Tongue (tissue), 2 donors: ENCODE data around the gene USP17L18. TPM values are rescaled to one million over a fixed set of nuclear protein-coding genes. Genes with fewer than 3 reads are reported as not detected.
"Not testable (repeated sequence)": the region's sequence is repeated elsewhere in the genome, so short reads cannot be mapped to it uniquely, and the experiment has no call there.

ENCODE experiments used
- DNase-seq: peaks from one replicate; pipeline ENCODE4 v3.0.0-alpha.2; 2015
- total RNA-seq: library from RNA; depleted of rRNA; stranded (reverse); fragments of >200 nt; gene quantifications from one replicate; pipeline ENCODE4 v1.2.3, GENCODE V29; 2014

Gene USP17L18, protein sequence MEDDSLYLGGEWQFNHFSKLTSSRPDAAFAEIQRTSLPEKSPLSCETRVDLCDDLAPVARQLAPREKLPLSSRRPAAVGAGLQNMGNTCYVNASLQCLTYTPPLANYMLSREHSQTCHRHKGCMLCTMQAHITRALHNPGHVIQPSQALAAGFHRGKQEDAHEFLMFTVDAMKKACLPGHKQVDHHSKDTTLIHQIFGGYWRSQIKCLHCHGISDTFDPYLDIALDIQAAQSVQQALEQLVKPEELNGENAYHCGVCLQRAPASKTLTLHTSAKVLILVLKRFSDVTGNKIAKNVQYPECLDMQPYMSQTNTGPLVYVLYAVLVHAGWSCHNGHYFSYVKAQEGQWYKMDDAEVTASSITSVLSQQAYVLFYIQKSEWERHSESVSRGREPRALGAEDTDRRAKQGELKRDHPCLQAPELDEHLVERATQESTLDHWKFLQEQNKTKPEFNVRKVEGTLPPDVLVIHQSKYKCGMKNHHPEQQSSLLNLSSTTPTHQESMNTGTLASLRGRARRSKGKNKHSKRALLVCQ
- total RNA-seq: not detected

DNA sequence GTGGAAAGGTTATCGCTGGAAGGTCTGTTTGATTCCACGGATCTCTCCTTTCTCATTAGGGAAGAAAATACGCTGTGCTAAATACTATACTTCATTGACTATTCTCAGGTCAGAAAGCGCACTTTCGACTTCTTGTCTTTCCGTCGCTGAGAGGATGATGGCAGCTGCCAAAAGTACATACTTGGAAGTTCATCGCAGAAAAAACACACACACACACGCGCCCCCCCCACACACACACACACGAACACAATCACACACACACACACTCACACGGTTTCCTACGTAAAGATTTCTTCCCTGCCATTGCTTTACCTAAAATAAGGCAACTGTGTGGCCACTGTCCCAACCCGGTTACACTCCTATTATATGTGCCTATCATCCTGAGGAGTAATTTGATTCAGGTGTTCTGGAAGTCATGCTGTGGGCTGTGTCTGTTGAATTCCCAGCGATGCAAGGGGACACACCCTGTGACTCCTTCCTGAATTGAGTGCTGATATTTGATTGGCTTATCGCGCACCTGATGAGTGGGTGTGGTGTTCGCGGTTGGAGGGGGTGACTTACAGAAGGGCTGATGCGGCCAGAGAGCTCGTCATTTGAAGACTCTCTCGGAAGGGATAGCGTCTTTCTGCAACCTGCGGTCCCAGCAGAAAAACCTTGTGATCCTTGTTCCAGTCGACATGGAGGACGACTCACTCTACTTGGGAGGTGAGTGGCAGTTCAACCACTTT, at the start of gene USP17L18:
TSS of gene USP17L18 (plus strand) at position 678 of the 728 bp plus-strand sequence. CDS start at position 678, 0 bp downstream.
- DNase-seq: peak; percentile 0

- DNase-seq: not testable (repeated sequence)
These were observed 38.1 kb upstream of the USP17L18 start, which contains the start of gene USP17L10 for GRCh38 chr4:9210357-9210756. Gene USP17L10 (plus strand): TSS chr4:9210657. CDS start chr4:9210657, 0 bp downstream.

- DNase-seq: not testable (repeated sequence)
These were observed 33.7 kb upstream of the USP17L18 start for GRCh38 chr4:9214701-9215100.

DNA sequence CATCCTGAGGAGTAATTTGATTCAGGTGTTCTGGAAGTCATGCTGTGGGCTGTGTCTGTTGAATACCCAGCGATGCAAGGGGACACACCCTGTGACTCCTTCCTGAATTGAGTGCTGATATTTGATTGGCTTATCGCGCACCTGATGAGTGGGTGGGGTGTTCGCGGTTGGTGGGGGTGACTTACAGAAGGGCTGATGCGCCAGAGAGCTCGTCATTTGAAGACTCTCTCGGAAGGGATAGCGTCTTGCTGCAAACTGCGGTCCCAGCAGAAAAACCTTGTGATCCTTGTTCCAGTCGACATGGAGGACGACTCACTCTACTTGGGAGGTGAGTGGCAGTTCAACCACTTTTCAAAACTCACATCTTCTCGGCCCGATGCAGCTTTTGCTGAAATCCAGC, 33.3 kb upstream of the USP17L18 start, which contains the start of gene USP17L11:
TSS of gene USP17L11 (plus strand) at position 301 of the 400 bp plus-strand sequence. CDS start at position 301, 0 bp downstream.
- DNase-seq: not testable (repeated sequence)

- not testable (repeated sequence) for DNase-seq
These were observed 28.6 kb upstream of the USP17L18 start, which contains the start of gene USP17L12 for GRCh38 chr4:9219852-9220251. Gene USP17L12 (plus strand): TSS chr4:9220152. CDS start chr4:9220152, 0 bp downstream.

DNA sequence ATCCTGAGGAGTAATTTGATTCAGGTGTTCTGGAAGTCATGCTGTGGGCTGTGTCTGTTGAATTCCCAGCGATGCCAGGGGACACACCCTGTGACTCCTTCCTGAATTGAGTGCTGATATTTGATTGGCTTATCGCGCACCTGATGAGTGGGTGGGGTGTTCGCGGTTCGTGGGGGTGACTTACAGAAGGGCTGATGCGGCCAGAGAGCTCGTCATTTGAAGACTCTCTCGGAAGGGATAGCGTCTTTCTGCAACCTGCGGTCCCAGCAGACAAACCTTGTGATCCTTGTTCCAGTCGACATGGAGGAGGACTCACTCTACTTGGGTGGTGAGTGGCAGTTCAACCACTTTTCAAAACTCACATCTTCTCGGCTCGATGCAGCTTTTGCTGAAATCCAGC, 23.8 kb upstream of the USP17L18 start, which contains the start of gene USP17L13:
TSS of gene USP17L13 (plus strand) at position 301 of the 400 bp plus-strand sequence. CDS start at position 301, 0 bp downstream.
- not testable (repeated sequence) for DNase-seq

GRCh38 chr4:9230249-9230648, 18.2 kb upstream of the USP17L18 start:
- not testable (repeated sequence) for DNase-seq

DNA sequence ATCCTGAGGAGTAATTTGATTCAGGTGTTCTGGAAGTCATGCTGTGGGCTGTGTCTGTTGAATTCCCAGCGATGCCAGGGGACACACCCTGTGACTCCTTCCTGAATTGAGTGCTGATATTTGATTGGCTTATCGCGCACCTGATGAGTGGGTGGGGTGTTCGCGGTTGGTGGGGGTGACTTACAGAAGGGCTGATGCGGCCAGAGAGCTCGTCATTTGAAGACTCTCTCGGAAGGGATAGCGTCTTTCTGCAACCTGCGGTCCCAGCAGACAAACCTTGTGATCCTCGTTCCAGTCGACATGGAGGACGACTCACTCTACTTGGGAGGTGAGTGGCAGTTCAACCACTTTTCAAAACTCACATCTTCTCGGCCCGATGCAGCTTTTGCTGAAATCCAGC, 14.3 kb upstream of the USP17L18 start, which contains the start of gene USP17L15:
TSS of gene USP17L15 (plus strand) at position 301 of the 400 bp plus-strand sequence. CDS start at position 301, 0 bp downstream.
- not testable (repeated sequence) for DNase-seq

GRCh38 chr4:9238461-9238860, 10.0 kb upstream of the USP17L18 start:
- peak; percentile 0 for DNase-seq

GRCh38 chr4:9243579-9243978, 4.9 kb upstream of the USP17L18 start, which contains the start of gene USP17L17:
Gene USP17L17 (plus strand): TSS chr4:9243879. CDS start chr4:9243879, 0 bp downstream.
- not testable (repeated sequence) for DNase-seq

GRCh38 chr4:9253078-9253477, 4.6 kb downstream of the USP17L18 start, which contains the start of gene USP17L19:
Gene USP17L19 (plus strand): TSS chr4:9253378. CDS start chr4:9253378, 0 bp downstream.
- not testable (repeated sequence) for DNase-seq

- DNase-seq: not testable (repeated sequence)
These were observed 9.4 kb downstream of the USP17L18 start, which contains the start of gene USP17L20 for GRCh38 chr4:9257824-9258223. Gene USP17L20 (plus strand): TSS chr4:9258124. CDS start chr4:9258124, 0 bp downstream.

- not testable (repeated sequence) for DNase-seq
These were observed 14.1 kb downstream of the USP17L18 start, which contains the start of gene USP17L21 for GRCh38 chr4:9262572-9262971. Gene USP17L21 (plus strand): TSS chr4:9262872. CDS start chr4:9262872, 0 bp downstream.

DNA sequence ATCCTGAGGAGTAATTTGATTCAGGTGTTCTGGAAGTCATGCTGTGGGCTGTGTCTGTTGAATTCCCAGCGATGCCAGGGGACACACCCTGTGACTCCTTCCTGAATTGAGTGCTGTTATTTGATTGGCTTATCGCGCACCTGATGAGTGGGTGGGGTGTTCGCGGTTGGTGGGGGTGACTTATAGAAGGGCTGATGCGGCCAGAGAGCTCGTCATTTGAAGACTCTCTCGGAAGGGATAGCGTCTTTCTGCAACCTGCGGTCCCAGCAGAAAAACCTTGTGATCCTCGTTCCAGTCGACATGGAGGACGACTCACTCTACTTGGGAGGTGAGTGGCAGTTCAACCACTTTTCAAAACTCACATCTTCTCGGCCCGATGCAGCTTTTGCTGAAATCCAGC, 18.9 kb downstream of the USP17L18 start, which contains the start of gene USP17L22:
TSS of gene USP17L22 (plus strand) at position 301 of the 400 bp plus-strand sequence. CDS start at position 301, 0 bp downstream.
- not testable (repeated sequence) for DNase-seq

- not testable (repeated sequence) for DNase-seq
These were observed 23.3 kb downstream of the USP17L18 start for GRCh38 chr4:9271719-9272118.

Other genes starting within 250 kb of the USP17L18 start
- not detected for gene FAM90A26, start 78.2 kb upstream of the USP17L18 start, total RNA-seq
- gene USP17L10, start 38.0 kb upstream of the USP17L18 start, total RNA-seq: not detected
- not detected for gene USP17L11, start 33.2 kb upstream of the USP17L18 start, total RNA-seq
- gene USP17L12, start 28.5 kb upstream of the USP17L18 start, total RNA-seq: not detected
- not detected for gene USP17L13, start 23.7 kb upstream of the USP17L18 start, total RNA-seq
- gene USP17L15, start 14.2 kb upstream of the USP17L18 start, total RNA-seq: not detected
- gene USP17L17, start 4.8 kb upstream of the USP17L18 start, total RNA-seq: not detected
- gene USP17L19, start 4.7 kb downstream of the USP17L18 start, total RNA-seq: not detected
- gene USP17L20, start 9.5 kb downstream of the USP17L18 start, total RNA-seq: not detected
- not detected for gene USP17L21, start 14.2 kb downstream of the USP17L18 start, total RNA-seq
- gene USP17L22, start 19.0 kb downstream of the USP17L18 start, total RNA-seq: not detected
- not detected for gene USP17L24, start 76.5 kb downstream of the USP17L18 start, total RNA-seq
- gene USP17L25, start 81.3 kb downstream of the USP17L18 start, total RNA-seq: not detected
- not detected for gene USP17L26, start 86.0 kb downstream of the USP17L18 start, total RNA-seq
- gene USP17L5, start 90.8 kb downstream of the USP17L18 start, total RNA-seq: not detected
- not detected for gene USP17L27, start 95.5 kb downstream of the USP17L18 start, total RNA-seq
- gene USP17L28, start 100.3 kb downstream of the USP17L18 start, total RNA-seq: not detected
- not detected for gene USP17L29, start 105.0 kb downstream of the USP17L18 start, total RNA-seq
- not detected for gene USP17L30, start 114.5 kb downstream of the USP17L18 start, total RNA-seq
- gene DEFB131A, start 195.8 kb downstream of the USP17L18 start, total RNA-seq: not detected